Posterior vena cava (tissue), 2 donors: ENCODE measurements around the gene IL20RB. TPM values are rescaled to one million over a fixed set of nuclear protein-coding genes. Genes with fewer than 3 reads are reported as not detected.
"Not testable (repeated sequence)": the region's sequence is repeated elsewhere in the genome, so short reads cannot be mapped to it uniquely, and the experiment has no call there.

Source experiments
- DNase-seq: peaks from one replicate; pipeline ENCODE4 v3.0.0-alpha.2; 2020; ENCODE audit warnings: low spot score
- intact Hi-C, 2 donors: fragments of 100-400 bp; cut with DNase I; formaldehyde crosslinking; loops; one replicate each; pipeline versions ENCODE4 v1.14.1 to v1.14.2; 2022 to 2023
- total RNA-seq, 2 donors: library from RNA; stranded (reverse); fragmentation: NEBNext Ultra II Directional; extraction: Animal tissue kit (Norgen Biotek cat#: 25700); gene quantifications; one replicate each; pipeline ENCODE4 v1.2.1, GENCODE V29; 2021
- donor health status: DM: yes; HTN: yes; CAD: no.
- donor health status: DM: yes; HTN: yes; CAD: no.

Gene IL20RB
- total RNA-seq, 2 donors from 2014 or later, result 1.8 to 2.6 TPM

DNA sequence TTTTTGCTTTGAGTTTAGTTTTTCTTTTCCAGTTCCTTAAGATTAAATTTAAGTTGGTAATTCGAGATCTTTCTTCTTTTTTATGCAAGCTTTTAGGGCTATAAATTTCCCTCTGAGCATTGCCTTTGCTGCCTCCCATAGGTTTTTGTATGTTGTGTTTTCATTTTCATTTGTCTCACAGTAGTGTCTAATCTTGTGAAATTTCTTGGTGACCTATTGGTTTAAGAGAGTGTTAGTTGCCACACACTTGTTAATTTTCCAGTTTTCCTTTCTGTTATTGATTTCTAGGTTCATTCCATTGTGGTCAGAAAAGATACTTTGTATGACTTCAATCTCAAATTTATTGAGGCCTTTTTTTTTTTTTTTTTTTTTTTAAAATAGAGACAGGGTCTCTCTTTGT lies 18.3 kb upstream of the IL20RB start:
- intact Hi-C loops, result no loop called here
- DNase-seq, result no peak

DNA sequence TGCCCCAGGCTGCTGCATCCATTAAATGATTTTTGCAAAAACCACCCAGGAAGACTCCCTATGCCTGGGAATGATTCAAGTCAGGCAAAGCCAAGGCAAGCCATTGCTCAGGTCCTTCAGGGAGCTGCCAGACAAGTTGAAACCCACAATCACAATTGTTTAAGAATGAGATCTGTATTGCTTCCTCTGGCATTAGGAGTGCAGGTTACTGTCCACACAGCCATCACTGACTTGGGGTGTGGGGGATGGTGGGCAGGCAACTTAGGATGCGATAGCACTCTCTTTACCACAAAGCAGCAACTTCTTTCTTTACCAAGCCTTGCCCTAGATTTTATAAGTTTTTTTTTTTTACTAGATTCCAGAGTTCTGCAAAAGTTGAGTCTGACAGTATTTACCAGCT lies 15.0 kb upstream of the IL20RB start:
- no peak for DNase-seq
- intact Hi-C loops, result no loop called here

DNA sequence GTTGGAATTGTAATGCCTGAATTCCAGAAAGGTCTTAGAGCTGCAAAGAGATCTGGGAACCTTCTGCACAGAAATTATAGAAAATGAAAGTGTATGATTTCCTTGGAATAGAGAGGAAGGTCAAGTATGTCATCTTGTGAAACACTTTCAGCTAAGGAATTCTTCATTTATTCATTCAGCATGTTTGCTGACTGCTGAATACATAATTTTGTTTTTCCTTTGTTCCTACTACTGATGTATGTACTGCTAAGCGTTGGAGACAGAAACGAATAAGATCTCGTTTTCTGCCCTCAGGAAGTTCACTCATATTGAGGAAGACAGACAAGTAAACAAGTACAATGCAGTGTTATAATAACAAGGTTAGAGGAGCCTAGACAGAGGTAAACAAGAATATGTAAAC lies 14.3 kb upstream of the IL20RB start:
- no peak for DNase-seq
- intact Hi-C loops, result no loop called here

DNA sequence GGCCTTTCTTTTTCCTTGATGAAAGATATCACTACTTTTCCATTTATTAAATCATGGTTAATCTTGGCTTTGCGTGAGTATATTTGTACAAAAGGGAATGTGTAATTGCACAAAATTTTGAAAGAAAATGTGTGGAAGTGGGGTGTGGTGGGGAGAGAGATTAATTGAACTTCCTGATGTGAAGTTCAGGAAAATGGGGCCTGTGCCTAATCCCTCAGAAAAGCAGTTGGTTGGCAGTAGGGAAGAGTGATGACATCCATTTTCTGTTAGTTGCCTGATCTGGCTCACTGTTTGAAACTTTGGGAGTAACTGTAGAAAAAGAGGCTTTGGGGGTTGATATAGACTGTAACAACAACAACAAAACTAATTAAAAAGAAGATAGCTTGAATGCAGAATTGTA lies 10.8 kb upstream of the IL20RB start:
- intact Hi-C loops, result no loop called here
- DNase-seq, result no peak

DNA sequence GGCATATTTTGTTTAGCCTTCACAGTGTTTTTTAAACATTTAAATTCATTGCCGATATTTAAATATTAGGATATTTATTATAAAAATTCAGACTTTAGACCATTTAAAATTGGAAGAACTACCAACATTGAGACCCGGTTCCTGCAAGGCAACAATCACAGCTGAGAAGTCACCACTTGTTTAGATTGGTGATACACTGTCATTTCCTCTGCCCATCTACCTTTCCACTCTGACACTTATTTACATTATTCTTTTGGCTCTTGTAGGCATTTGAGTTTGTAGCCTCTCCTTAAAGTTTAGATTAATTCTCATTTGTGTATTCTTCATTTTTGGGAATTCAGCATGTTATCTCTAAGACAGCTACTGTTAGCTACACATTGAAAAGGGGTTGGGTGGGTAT lies 10.3 kb upstream of the IL20RB start:
- DNase-seq, result no peak
- intact Hi-C loops, result no loop called here

DNA sequence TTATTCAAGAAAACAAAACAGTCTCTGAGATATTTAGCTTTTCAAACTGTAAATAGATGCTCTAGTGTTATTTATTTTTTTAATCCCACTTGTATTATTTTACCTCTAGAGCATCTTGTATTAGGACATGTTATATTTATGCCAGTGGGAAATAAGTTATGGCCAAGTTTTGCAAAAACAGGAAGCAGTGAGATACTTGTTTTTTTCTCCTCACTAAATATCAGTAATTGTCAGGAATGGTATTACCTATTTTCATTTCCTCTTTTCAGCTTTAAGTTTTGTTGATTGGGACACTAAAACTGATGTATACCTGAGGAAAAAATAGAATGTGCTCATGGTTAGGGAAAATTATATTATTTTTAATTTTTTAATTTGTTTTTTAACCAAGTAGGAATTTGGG lies 8.6 kb upstream of the IL20RB start:
- DNase-seq, result no peak
- intact Hi-C loops, result no loop called here

DNA sequence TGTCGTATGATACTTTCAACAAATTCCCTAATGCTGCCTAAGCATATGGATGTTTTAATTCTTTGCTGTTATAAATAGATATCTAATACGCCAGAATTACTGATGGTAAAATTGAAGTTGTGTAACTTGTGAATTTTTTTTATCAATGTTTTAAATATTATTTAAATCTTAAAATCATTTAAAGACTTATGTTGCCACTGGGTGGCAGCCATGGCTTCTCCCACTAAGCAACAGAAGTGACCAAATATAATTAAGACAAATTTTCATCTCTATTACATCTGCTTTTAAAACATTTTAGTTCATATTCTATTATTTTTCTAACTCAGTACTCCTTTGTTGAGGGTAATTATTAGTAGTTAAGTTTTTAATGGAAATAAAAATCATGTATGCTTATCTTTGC lies 8.1 kb upstream of the IL20RB start:
- no peak for DNase-seq
- intact Hi-C loops, result no loop called here

DNA sequence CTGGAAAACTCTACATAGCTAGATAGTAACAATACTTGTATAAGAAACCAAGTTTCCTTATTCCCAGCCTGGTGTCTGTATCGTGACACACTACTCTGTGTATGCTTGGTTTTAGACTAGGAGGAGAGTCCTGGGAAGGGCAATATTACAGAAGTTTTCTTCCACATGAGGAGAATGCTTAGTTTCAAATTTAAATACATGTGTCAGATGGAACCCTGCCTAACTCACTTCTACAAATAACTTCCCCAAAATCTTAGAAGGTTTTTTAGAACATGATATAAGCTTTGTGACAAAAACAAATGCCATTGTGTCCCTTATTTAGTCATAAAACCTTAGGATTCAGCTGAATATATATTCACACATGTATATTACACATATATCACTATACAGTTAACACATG lies 7.2 kb upstream of the IL20RB start:
- intact Hi-C loops, result no loop called here

DNA sequence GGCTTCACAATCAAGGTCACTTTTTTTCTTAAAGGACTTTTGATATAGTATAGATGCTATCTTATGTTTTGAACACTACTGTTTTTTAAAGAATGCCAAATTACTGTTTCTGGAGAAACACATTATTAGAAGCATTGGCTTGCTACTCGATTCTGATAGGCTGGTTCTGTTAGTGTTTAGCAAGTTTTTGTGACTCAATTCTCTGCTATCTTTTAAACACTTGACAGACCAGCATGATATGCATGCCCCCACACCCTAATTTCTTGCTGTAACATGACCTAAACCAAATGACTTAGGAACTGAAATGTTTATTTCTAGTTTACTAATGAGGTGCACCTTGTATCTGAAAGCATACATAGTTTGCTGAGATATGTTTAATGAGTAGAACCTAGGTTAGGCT lies 5.5 kb upstream of the IL20RB start:
- intact Hi-C loops, result no loop called here
- no peak for DNase-seq

More for the DNA sequence above, 7.2 kb upstream of the IL20RB start:
- no peak for DNase-seq

DNA sequence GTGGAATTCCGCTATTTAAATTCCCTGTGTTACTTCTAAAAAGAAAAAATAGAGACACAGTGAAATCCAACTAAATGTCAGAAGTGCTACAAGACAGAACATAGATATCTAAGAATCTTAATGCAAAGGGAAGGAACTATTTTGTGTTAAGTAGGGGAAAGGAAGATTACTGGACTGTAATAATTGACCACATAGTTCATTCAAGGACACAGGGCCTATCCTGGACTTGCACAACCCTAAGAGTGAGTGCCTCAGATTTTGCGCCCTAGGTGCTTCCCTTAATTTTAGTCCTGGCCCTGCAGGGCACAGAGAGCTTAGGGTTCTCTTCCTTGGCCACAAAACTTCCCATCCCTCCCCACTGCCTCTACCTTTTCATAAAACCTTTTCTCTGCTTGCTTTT lies 3.5 kb upstream of the IL20RB start:
- DNase-seq, result no peak
- intact Hi-C loops, result no loop called here

DNA sequence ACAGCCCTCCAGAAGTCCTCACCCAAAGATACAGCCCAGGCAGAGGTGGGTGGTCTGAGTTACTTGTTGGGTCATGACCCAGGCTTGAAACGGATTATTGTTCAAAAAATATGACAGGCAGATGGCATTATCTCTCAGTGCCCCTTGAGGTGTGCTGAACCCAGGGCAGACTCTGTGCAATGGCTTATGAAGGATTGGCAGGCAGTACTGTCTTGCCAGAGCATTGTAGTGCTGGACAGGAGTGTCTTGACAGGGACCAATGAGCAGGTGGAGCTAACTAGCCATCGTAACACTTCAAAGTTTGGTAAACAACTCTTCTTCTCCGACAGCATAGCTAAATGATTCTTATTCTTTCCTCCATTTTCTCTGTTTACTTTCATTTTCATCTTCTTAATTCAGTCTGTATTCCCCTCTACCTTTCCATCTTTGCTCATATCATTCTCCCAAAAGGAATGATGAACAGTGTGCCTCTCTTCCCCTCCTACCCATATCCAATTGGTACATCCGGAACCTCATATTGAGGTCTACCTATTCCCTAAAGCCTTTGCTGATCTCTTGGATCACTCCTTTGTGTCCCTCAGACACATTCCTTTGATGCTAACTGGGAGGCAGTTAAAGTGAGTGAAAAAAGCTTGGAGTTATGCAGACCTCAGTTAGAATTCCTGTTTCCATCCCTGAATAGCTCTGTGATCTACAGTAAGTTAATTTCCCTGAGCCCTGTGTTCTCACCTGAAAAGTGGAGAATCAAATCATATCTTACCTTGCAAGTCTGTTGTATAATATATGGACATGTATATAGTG lies 2.6 kb upstream of the IL20RB start:
- intact Hi-C loops, result no loop called here
- DNase-seq, result no peak

DNA sequence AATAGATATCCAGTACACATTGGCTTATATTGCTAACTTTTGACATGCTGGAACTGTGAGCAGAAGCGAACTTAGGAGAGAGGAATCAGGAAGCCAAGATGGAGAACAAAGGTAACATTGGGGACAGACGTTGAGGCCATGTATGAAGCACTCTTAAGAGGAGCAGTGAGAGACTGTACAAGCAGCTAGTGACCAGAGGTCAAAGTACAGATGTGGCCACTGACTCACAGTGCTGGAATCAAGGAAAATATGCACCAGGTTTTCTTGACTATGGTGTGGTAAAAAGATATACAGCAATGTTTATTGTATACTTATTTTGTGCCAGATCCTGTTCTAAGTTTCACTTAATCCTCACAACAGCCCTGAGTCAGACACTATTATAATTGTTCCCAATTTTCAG lies 2.0 kb upstream of the IL20RB start:
- intact Hi-C loops, result no loop called here
- no peak for DNase-seq

DNA sequence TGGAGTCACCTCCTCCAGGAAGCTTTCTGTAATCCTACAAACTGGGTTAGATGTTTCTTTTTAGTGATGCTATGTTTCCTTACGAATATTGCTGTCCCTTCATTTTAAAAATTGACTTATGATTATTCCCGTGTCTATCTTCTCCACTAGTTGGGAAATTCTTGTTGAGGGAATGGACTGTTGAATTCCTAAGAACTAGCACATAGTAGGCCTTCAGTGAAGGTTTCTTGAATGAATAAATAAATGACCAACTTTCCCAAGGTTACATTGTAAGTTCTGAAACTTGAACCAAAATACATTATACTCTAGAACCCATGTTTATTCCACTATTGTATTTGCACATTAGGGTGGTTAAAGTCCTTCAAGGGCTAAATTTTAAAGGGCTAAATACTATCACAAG lies 812 bp upstream of the IL20RB start:
- intact Hi-C loops, result no loop called here
- no peak for DNase-seq

DNA sequence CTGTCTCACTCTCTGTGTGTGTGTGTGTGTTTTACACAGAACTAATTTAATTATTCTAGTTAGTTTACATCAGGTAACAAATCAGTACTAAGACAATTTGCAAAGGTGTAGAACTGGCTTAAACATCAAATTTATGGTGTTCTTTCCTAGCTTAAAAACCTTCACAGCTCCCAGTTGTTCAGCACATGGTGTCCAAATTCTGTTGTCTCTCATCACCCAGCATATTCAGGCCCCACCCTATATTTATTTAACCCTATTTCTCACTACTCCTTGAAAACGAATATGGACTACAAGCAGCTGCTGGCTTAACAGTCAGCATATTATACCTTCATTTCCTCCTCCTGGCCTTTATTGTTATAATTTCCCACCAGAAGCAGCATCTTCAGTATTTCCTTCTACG lies 1.2 kb downstream of the IL20RB start:
- intact Hi-C loops, result no loop called here

DNA sequence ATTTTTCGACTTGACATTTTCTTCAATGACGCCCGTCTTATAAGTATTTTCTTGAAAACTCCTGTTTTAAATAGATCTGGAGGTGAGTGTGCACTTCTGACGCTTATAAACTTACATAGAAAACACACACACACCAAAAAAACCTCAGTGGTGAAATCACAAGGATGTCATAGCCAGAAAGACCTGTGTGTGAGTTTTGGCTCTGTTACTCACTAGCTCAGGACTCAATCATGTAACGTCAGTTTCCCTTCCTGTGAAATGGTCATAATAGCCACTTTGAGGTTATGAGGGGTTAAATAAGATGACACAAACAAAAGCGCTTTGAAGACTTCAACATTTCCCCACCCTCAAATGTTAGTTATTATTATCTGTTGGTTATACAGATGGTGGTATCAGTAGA lies 1.8 kb downstream of the IL20RB start:
- intact Hi-C loops, result no loop called here

More for the DNA sequence above, 1.2 kb downstream of the IL20RB start:
- no peak for DNase-seq

DNA sequence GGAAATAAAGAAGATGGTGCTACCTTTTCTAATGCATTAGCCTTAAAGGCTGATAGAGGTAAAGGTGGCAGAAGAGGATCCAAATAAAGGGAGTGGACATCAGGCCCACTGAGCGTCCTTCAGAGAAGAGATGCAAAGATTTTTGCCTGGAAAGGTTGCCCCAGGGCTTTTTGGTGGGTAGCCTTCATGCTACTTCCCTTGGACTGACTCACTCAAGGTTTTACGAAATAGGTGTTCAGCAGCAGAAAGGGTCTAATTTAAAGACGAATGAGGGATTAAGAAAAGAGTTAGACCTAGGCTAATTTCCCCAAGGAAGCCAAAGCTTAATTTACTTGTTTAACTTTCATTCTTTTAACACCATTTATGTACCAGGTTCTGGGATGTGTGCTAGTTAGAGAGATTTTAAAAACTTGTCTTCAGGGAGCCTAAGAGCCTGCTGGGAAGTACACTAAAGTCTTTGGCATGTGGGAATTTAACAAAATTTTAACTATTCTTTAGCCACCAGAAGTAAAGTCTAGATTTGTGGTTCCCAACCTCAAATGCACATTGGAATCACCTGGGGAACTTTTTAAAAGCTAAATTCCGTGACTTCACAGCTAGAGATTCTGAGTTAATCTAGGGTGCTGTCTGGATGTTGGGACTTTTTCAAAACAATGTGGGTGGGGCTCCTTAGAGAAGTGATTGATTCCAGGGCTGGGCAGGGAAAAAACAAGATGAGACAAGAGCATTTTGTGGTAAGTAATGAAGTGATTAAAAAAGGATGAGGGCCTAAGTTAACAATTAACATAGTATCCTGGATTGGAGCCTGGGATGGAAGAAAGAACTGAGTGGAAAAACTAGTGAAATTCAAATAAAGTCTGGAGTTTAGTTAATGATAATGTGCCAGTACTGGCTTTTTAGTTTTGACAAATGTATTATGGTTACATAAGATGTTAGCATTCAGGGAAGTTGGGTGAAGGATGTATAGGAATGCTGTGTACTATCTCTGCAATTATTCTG lies 3.4 kb downstream of the IL20RB start:
- DNase-seq, result no peak
- intact Hi-C loops, result no loop called here

More for the DNA sequence above, 1.8 kb downstream of the IL20RB start:
- DNase-seq, result no peak

DNA sequence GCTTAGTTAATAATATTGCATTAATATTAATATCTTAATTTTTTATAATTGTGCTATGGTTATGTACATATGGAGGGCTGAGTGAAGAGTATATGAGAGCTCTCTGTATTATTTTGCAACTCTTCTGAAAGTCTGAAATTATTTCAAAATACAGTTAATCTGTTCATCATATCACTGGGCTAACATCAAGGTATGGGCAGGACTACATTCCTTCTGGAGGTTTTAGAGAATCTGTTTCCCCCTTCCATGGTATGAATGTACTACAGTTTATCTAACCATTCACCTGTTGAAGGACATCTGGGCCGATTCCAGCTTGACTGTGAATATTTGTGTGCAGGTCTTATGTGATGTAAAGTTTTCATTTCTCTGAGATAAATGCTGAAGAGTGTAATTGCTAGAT lies 5.1 kb downstream of the IL20RB start:
- intact Hi-C loops, result no loop called here
- DNase-seq, result no peak

DNA sequence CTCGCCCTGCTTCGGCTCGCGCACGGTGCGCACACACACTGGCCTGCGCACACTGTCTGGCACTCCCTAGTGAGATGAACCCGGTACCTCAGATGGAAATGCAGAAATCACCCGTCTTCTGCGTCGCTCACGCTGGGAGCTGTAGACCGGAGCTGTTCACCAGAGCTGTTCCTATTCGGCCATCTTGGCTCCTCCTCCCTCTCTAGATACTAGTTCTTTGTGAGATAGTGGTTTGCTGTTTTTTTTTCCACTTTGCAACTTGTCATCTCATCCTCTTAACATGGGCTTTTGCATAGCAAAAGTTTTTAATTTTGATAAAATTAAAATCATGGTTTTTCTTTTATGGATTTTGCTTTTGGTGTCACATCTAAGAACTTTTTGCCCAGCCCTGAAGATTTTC lies 11.8 kb downstream of the IL20RB start:
- intact Hi-C loops, DNase-seq: not testable (repeated sequence)

DNA sequence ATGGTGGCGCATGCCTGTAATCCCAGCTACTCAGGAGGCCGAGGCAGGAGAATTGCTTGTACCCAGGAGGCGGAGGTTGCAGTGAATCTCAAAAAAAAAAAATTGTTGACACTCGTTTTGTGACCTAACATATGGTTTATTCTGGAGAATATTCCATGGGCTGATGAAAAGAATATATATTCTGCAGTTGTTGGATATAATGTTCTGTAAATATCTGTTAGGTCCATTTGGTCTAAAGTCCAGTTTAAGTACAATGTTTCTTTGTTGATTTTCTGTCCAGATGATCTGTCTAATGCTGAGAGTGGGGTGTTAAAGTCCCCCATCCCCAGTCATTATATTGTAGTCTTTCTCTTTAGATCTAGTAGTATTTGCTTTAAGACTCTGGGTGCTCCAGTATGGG lies 15.6 kb downstream of the IL20RB start:
- intact Hi-C loops, result no loop called here
- DNase-seq, result no peak

DNA sequence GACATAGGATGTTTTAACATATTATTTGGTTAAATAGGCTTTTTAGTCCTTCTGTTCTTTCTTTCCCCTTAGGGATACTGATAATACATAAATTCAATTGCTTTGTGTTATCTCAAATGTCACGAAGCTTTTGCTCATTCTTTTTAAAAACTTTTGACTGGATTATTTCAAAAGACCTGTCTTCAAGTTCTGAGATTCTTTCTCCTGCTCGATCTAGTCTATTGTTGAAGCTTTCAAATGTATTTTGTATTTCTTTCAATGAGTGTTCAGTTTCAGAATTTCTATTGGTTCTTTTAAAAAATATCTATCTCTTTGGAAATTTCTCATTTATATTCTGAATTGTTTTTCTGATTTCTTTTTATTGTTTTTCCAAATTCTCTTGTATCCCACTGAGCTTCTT lies 16.9 kb downstream of the IL20RB start:
- DNase-seq, result no peak
- intact Hi-C loops, result no loop called here

DNA sequence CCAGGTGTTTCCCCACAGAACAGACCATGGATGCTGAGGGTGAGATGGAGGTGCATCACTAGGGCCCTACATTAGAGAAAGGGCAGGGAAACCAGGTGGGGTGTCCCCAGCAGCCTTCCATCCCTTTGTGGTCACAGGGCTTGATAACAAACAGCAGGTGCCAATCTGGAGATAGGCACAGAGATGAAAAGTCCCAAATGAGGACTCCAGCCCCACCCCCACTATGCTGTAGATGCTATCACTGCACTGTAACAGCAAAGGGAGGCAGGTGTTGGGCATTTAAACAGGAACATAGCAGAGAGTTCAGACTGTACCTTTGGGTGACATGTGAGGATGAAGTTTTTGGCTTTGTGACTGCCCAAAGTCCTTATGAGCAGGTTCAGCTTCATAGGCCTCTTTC lies 21.4 kb downstream of the IL20RB start:
- intact Hi-C loops, result no loop called here
- no peak for DNase-seq
